ENCODE results near the gene HRH3. TPM values are rescaled to one million over a fixed set of nuclear protein-coding genes. Genes with fewer than 3 reads are reported as not detected.

HRH3 gene
- total and polyA plus RNA-seq, 7 donors = not detected

- WGBS, 2 donors = 79 to 91% methylated on average over 8 of the region's 8 CpGs
- Histone ChIP-seq H3K4me3 (no peak overlapping the region), H3K27me3 (no peaks in the 10 kb centered on the region), H3K9me3 (no peaks in the 10 kb centered on the region), H3K27ac (no peak overlapping the region), H3K36me3 (peaks cover 0 to 80% (median 10%) of the 10 kb centered on the region in 4 donors), H3K4me1 (no peaks in the 10 kb centered on the region)
- no peak for TF ChIP-seq POLR2AphosphoS5 (IDR thresholded peaks at IDR 0.05)
- TF ChIP-seq POLR2A (IDR thresholded peaks at IDR 0.05) = no peak
- TF ChIP-seq CTCF (IDR thresholded peaks at IDR 0.05) = no peak
- TF ChIP-seq EP300 (IDR thresholded peaks at IDR 0.05) = no peak
- intact Hi-C loops (cut with DNase I) = no loop called here
- no peak for DNase-seq
These were observed 48.8 kb downstream of the HRH3 start for GRCh38 chr20:62171245-62171644.

- H3K36me3 ChIP-seq = peaks cover 0 to 80% (median 17%) of the 10 kb centered on the region in 4 donors
- no peak for DNase-seq
- intact Hi-C loops (cut with DNase I) = no loop called here
- H3K4me1 ChIP-seq = no peaks in the 10 kb centered on the region
- H3K9me3 ChIP-seq = no peaks in the 10 kb centered on the region
- no peak for TF ChIP-seq CTCF (IDR thresholded peaks at IDR 0.05)
- no peak for TF ChIP-seq EP300 (IDR thresholded peaks at IDR 0.05)
- no peak for TF ChIP-seq POLR2A (IDR thresholded peaks at IDR 0.05)
- TF ChIP-seq POLR2AphosphoS5 (IDR thresholded peaks at IDR 0.05) = no peak
- H3K27ac ChIP-seq = no peak overlapping the region
- no peak overlapping the region for H3K4me3 ChIP-seq
- 94 to 95% methylated on average over 9 of the region's 9 CpGs for WGBS, 2 donors
- no peaks in the 10 kb centered on the region for H3K27me3 ChIP-seq
These were observed 49.5 kb downstream of the HRH3 start for GRCh38 chr20:62170536-62170935.

GRCh38 chr20:62168890-62169435, 51.1 kb downstream of the HRH3 start:
- Histone ChIP-seq H3K27me3 (no peaks in the 10 kb centered on the region), H3K4me1 (no peaks in the 10 kb centered on the region), H3K27ac (no peak overlapping the region), H3K9me3 (no peaks in the 10 kb centered on the region), H3K36me3 (peaks cover 0 to 80% (median 22%) of the 10 kb centered on the region in 4 donors), H3K4me3 (no peak overlapping the region)
- DNase-seq = no peak
- TF ChIP-seq POLR2AphosphoS5 (IDR thresholded peaks at IDR 0.05) = no peak
- TF ChIP-seq EP300 (IDR thresholded peaks at IDR 0.05) = no peak
- no peak for TF ChIP-seq POLR2A (IDR thresholded peaks at IDR 0.05)
- no peak for TF ChIP-seq CTCF (IDR thresholded peaks at IDR 0.05)
- intact Hi-C loops (cut with DNase I) = no loop called here
- WGBS, 2 donors = 97 to 98% methylated on average over 23 of the region's 23 CpGs

GRCh38 chr20:62168061-62168460, 52.0 kb downstream of the HRH3 start:
- DNase-seq = no peak
- TF ChIP-seq EP300 (IDR thresholded peaks at IDR 0.05) = no peak
- no peak for TF ChIP-seq CTCF (IDR thresholded peaks at IDR 0.05)
- TF ChIP-seq POLR2A (IDR thresholded peaks at IDR 0.05) = no peak
- no peak for TF ChIP-seq POLR2AphosphoS5 (IDR thresholded peaks at IDR 0.05)
- 85 to 92% methylated on average over 4 of the region's 4 CpGs for WGBS, 2 donors
- no peaks in the 10 kb centered on the region for H3K27me3 ChIP-seq
- H3K4me3 ChIP-seq = no peak overlapping the region
- no peaks in the 10 kb centered on the region for H3K9me3 ChIP-seq
- intact Hi-C loops (cut with DNase I) = no loop called here
- no peaks in the 10 kb centered on the region for H3K4me1 ChIP-seq
- H3K36me3 ChIP-seq = peaks cover 0 to 80% (median 29%) of the 10 kb centered on the region in 4 donors
- no peak overlapping the region for H3K27ac ChIP-seq

- TF ChIP-seq CTCF (IDR thresholded peaks at IDR 0.05) (no peak), POLR2AphosphoS5 (IDR thresholded peaks at IDR 0.05) (no peak), POLR2A (IDR thresholded peaks at IDR 0.05) (no peak), EP300 (IDR thresholded peaks at IDR 0.05) (no peak)
- H3K36me3 ChIP-seq = peaks cover 5 to 80% (median 32%) of the 10 kb centered on the region in 4 donors
- no peaks in the 10 kb centered on the region for H3K4me1 ChIP-seq
- no peak overlapping the region for H3K27ac ChIP-seq
- H3K4me3 ChIP-seq = no peak overlapping the region
- DNase-seq = no peak
- H3K9me3 ChIP-seq = no peaks in the 10 kb centered on the region
- no peaks in the 10 kb centered on the region for H3K27me3 ChIP-seq
- WGBS, 2 donors = 90 to 91% methylated on average over 6 of the region's 6 CpGs
- intact Hi-C loops (cut with DNase I) = no loop called here
These were observed 52.6 kb downstream of the HRH3 start for GRCh38 chr20:62167474-62167873.
